Activated naive CD8-positive, alpha-beta T cell treated with anti-CD3 and anti-CD28 coated beads, Interleukin-2, amount 10 ng/mL, durations not matched to agents 7 days and 5 days (primary cell): ENCODE data around the gene NOVA1. TPM values are rescaled to one million over a fixed set of nuclear protein-coding genes. Genes with fewer than 3 reads are reported as not detected.

Experiments
- ATAC-seq: fragments of 150-1000 bp; cut with Tn5 transposase; one replicate; pipeline ENCODE4 v1.10.0; 2021; ENCODE audit warnings: low read depth, moderate library complexity
- POLR2A ChIA-PET: fragments of 350-600 bp; sonication (Branson Sonifier 250); formaldehyde crosslinking; loops from one replicate; lab custom pipeline; 2021; ENCODE audit warnings: antibody characterized with exemption; lab: Charles Lee
- DNase-seq: peaks from one replicate; pipeline ENCODE4 v3.0.0; 2021
- H3K27ac Mint-ChIP-seq: one replicate; pipeline ENCODE4 v1.8.0; 2022; ENCODE audit warnings: mild to moderate bottlenecking, mixed read lengths
- H3K27me3 Mint-ChIP-seq: one replicate; pipeline ENCODE4 v1.8.0; 2022; ENCODE audit warnings: mild to moderate bottlenecking, moderate library complexity, mixed read lengths
- H3K36me3 Mint-ChIP-seq: one replicate; pipeline ENCODE4 v1.8.0; 2021; ENCODE audit warnings: mild to moderate bottlenecking, mixed read lengths
- H3K4me1 Mint-ChIP-seq: one replicate; pipeline ENCODE4 v1.8.0; 2021; ENCODE audit warnings: mixed read lengths
- H3K4me3 Mint-ChIP-seq: one replicate; pipeline ENCODE4 v1.8.0; 2022; ENCODE audit warnings: mild to moderate bottlenecking, moderate library complexity, mixed read lengths
- H3K9me3 Mint-ChIP-seq: one replicate; pipeline ENCODE4 v1.8.0; 2021; ENCODE audit warnings: mixed read lengths
- total RNA-seq, 2 experiments: library from RNA; stranded (reverse); gene quantifications; one replicate each; pipeline ENCODE4 v1.2.3, GENCODE V29; 2021

Gene NOVA1
- total RNA-seq, 2 experiments from 2014 or later: 0.39 to 0.40 TPM

DNA sequence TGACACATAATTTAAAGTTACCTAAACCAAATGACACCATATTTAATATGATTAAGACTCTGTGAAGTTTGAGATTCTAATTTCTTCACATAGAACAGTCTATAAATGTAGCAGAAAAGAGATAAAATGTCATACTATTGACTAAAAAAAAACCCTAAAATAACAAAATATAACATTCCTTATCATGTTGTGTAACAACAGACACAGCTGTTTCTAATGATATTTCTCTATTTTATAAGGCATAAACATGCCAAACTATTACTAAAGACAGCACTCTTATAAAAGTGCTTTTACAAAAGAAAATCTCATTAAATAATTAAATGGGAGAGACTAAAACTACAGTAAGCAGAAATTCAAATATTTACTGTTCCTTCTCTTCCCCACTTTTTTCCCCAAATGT is 49.4 kb downstream of the NOVA1 start:
- H3K4me1 Mint-ChIP-seq: no peaks in the 10 kb centered on the region
- H3K9me3 Mint-ChIP-seq: peaks cover 2% of the 10 kb centered on the region
- no peak overlapping the region for H3K4me3 Mint-ChIP-seq
- ATAC-seq (no peak), DNase-seq (no peak)
- POLR2A ChIA-PET: no interaction called here
- no peak overlapping the region for H3K27ac Mint-ChIP-seq
- no peaks in the 10 kb centered on the region for H3K36me3 Mint-ChIP-seq
- no peaks in the 10 kb centered on the region for H3K27me3 Mint-ChIP-seq

DNA sequence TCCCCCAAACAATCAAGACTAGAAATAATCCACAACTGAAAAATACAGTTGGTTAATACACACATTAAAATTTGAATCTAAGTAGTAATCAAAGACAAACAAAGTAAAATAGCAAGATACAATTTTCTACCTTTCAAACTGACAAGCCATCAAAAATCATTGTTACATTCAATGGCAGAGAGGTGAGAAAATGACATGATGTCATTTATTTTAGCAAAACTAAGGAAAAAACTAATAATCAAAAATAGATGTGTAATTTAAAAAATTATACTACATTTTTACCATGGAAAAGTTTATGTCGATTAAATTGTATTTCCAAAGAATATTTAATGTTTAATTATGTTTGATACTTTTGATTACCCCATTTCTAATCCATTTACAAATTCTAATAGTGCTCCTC is 59.7 kb downstream of the NOVA1 start:
- Mint-ChIP-seq H3K27ac (no peak overlapping the region), H3K4me1 (no peaks in the 10 kb centered on the region), H3K36me3 (no peaks in the 10 kb centered on the region), H3K4me3 (no peak overlapping the region), H3K9me3 (no peaks in the 10 kb centered on the region), H3K27me3 (no peaks in the 10 kb centered on the region)
- ATAC-seq (no peak), DNase-seq (no peak)
- POLR2A ChIA-PET: no interaction called here

DNA sequence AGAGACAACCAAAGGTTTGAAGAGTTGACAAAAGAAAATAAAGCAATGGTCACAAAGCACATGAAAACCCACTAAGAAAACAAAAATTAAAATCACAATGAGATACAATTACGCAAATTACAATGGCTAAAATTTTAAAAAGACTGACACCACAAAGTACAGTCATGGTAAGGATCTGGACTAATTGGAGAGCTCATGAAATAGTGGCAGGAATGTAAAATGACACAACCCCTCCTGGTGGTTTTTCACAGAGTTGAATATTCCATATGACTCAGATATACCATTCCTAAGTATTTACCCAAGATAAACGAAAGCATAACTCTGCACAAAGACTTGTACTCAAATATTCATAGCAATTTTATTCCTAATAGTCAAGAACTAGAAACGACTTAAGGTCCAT is 65.9 kb downstream of the NOVA1 start:
- no peaks in the 10 kb centered on the region for H3K36me3 Mint-ChIP-seq
- no peaks in the 10 kb centered on the region for H3K4me1 Mint-ChIP-seq
- H3K27me3 Mint-ChIP-seq: no peaks in the 10 kb centered on the region
- no peak overlapping the region for H3K27ac Mint-ChIP-seq
- POLR2A ChIA-PET: no interaction called here
- DNase-seq (no peak), ATAC-seq (no peak)
- no peak overlapping the region for H3K4me3 Mint-ChIP-seq
- H3K9me3 Mint-ChIP-seq: no peaks in the 10 kb centered on the region

DNA sequence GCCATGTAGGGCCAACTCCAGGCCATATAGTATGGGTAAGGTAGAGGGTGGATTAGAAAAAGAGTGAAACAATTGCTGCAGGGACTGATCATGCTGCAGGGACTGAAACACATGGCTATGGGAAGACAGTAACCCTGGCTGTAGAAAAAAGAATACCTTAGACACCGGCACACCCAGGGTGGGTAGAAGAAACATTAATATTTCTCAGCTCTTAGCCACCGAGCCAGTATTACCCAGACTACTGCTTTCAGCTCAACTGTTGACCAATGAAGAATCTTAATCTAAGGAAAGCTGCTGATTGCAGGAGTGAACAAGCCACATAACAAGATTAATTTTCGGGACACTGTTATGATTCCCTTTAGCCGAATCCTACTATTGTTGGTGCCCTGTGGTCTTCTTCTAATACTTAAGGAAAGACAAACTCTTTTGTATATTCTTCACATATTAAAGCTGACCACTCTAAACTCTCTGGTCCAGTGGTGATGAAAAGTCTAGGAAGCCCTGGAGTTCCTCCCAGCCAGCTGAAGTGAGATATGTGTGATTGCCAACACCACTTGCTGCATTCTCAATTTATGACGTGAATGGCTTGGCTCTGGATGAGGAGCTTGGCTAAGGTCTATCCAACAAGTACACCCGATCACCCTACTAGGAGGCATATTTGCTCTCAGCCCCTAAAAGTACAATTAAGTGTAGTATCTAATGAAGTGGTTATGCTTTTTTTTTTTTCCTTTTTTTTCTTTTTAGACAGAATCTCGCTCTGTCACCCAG is 69.2 kb downstream of the NOVA1 start:
- Mint-ChIP-seq H3K4me3 (no peak overlapping the region), H3K27ac (no peak overlapping the region), H3K27me3 (no peaks in the 10 kb centered on the region), H3K36me3 (no peaks in the 10 kb centered on the region), H3K4me1 (no peaks in the 10 kb centered on the region), H3K9me3 (peaks cover 1% of the 10 kb centered on the region)
- POLR2A ChIA-PET: no interaction called here
- ATAC-seq (no peak), DNase-seq (no peak)

DNA sequence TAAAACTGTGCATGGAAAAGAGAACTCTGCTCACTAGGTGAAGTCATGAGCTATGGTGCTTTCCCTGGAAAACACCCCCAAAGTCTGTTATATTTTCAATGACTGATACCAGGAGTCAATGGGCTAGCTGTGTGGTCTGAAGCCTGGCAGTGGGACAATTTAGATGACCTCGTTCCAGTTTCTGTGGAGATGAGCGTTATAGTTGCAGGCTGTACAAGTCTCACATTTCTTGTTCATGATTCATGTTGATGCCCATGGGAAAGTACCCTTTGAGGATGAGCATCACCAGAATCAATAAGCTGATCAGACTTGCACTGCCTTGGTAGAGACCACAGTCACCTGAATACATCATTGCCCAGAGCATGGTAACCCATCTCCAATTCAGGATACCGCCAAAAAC is 70.7 kb downstream of the NOVA1 start:
- H3K36me3 Mint-ChIP-seq: no peaks in the 10 kb centered on the region
- DNase-seq: no peak
- H3K27ac Mint-ChIP-seq: no peak overlapping the region
- H3K4me3 Mint-ChIP-seq: no peak overlapping the region
- H3K27me3 Mint-ChIP-seq: no peaks in the 10 kb centered on the region
- no peak for ATAC-seq
- H3K9me3 Mint-ChIP-seq: peaks cover 3% of the 10 kb centered on the region
- POLR2A ChIA-PET: no interaction called here
- H3K4me1 Mint-ChIP-seq: no peaks in the 10 kb centered on the region

DNA sequence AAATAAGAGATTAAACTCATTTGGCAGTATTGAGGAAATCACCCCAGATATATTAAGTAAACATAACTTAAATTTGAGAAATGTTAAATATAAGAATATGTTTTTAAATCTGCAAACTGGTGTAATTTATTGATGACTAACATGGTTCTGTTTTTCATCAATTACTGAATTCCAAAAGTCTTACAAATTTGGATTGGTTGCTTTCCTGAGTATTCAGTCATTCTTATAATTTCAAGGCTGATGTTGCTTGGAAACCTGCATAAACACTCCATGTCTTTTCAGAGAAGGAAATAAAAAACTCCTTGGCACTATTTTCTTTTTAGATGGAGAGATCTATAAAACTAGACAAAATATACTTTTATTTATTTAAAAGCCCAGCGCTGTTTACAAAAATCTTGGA is 71.7 kb downstream of the NOVA1 start:
- Mint-ChIP-seq H3K36me3 (no peaks in the 10 kb centered on the region), H3K9me3 (peaks cover 3% of the 10 kb centered on the region), H3K4me1 (no peaks in the 10 kb centered on the region), H3K27me3 (no peaks in the 10 kb centered on the region), H3K27ac (no peak overlapping the region), H3K4me3 (no peak overlapping the region)
- no peak for DNase-seq
- POLR2A ChIA-PET: no interaction called here
- no peak for ATAC-seq

DNA sequence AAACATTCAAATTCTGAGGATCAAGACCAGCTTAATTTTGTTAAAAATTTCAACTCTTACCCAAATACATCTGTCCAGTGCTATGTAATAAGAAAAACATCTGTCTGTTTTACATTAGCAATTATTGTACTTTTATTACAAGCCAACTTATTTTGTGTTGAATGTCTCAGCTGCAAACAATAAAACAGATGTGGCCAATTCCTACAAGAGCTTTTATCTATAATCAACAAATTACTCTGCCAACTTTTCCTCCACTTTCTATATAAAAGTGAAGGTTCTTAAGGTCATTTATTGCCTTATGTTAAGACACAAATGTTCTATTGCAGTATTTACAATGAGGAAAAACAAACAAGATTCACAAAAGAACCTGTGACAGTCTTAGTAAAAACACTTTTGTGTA is 72.7 kb downstream of the NOVA1 start:
- H3K9me3 Mint-ChIP-seq: peaks cover 3% of the 10 kb centered on the region
- POLR2A ChIA-PET: no interaction called here
- H3K27me3 Mint-ChIP-seq: no peaks in the 10 kb centered on the region
- H3K4me1 Mint-ChIP-seq: no peaks in the 10 kb centered on the region
- no peak overlapping the region for H3K27ac Mint-ChIP-seq
- DNase-seq (no peak), ATAC-seq (no peak)
- no peaks in the 10 kb centered on the region for H3K36me3 Mint-ChIP-seq
- H3K4me3 Mint-ChIP-seq: no peak overlapping the region

DNA sequence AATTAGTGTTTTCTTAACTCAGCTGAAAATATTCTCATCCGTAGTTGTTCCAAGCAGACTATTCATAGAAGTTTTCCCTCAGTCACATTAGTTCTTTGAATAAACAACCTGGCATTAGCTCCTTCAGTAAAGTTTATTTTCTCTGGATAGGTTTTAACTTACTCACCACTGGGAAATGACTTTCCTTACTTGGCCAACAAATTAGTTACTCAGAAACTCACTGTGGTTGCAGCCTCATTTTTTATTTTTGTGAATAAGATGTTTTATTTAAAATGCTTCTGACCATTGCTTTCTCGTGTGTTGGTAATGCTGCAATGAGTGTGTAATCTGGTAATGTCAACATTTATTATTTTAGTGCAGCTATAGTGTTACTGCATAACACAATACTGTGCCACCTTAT is 74.9 kb downstream of the NOVA1 start:
- Mint-ChIP-seq H3K9me3 (peaks cover 3% of the 10 kb centered on the region), H3K27me3 (no peaks in the 10 kb centered on the region), H3K4me3 (no peak overlapping the region), H3K27ac (no peak overlapping the region), H3K36me3 (no peaks in the 10 kb centered on the region), H3K4me1 (no peaks in the 10 kb centered on the region)
- ATAC-seq (no peak), DNase-seq (no peak)
- POLR2A ChIA-PET: no interaction called here

DNA sequence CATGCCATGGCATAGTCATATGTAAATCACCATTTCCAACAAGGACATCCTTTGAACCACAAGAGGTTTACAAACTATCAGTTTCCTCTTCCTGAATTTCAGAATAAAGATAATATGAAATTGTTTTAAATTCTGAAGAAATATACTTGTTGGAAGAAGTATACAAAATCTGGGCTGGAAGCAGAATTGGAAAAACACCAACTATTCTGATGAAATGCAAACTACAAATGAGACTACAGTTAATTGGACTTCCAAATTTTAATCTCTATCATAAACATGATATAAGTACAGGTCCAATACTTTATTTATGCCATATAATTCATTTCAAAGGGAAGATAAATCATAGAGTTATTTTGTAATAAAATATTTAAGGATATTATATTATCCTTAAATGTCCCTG is 80.1 kb downstream of the NOVA1 start:
- POLR2A ChIA-PET: no interaction called here

DNA sequence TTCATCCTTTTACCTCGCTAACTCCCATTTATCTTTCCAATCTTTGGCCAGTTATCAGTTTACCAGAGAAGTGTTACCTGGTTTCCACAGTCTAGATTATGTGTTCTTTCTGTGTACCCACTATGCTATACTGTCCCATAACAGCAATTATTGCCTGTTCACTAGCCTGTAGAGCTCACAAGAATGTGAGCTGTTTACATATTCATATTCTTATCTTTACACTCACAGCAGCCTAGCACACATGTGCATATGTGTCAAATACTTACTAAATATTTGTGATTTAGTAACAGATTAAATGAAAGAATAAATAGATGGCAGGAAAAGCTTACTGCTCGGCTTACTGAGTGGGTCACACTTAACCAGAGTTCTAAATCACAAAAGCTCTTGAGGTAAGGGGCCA is 97.8 kb downstream of the NOVA1 start:
- H3K4me3 Mint-ChIP-seq: no peak overlapping the region
- DNase-seq (no peak), ATAC-seq (no peak)
- H3K4me1 Mint-ChIP-seq: no peaks in the 10 kb centered on the region
- H3K27me3 Mint-ChIP-seq: no peaks in the 10 kb centered on the region
- peaks cover 2% of the 10 kb centered on the region for H3K9me3 Mint-ChIP-seq
- POLR2A ChIA-PET: no interaction called here
- H3K27ac Mint-ChIP-seq: no peak overlapping the region
- H3K36me3 Mint-ChIP-seq: no peaks in the 10 kb centered on the region

More for the DNA sequence above, 80.1 kb downstream of the NOVA1 start:
- H3K27me3 Mint-ChIP-seq: no peaks in the 10 kb centered on the region
- H3K36me3 Mint-ChIP-seq: no peaks in the 10 kb centered on the region
- DNase-seq (no peak), ATAC-seq (no peak)
- no peak overlapping the region for H3K27ac Mint-ChIP-seq
- H3K4me1 Mint-ChIP-seq: no peaks in the 10 kb centered on the region
- H3K4me3 Mint-ChIP-seq: no peak overlapping the region
- peaks cover 2% of the 10 kb centered on the region for H3K9me3 Mint-ChIP-seq

DNA sequence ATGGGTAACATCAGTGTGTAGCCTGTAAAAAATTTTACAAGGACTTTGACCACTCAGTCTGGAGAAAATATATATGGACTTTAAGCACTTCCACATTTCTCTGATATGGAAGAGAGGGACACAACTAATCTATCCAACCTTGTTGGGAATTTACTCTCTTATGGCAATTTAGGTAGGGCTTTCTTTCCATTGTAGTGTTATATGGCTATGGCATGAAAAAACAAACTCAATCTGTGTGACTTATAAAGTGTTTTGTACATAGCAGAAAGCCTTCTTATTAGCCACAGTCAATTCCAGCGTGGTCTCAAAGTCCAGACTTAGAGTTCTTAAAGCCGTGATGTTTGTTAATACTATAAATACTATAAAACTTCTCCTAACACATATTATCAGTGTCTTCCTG is 98.3 kb downstream of the NOVA1 start:
- Mint-ChIP-seq H3K27me3 (no peaks in the 10 kb centered on the region), H3K27ac (no peak overlapping the region), H3K4me3 (no peak overlapping the region), H3K9me3 (peaks cover 2% of the 10 kb centered on the region), H3K36me3 (no peaks in the 10 kb centered on the region), H3K4me1 (no peaks in the 10 kb centered on the region)
- POLR2A ChIA-PET: no interaction called here
- no peak for ATAC-seq
- DNase-seq: no peak

DNA sequence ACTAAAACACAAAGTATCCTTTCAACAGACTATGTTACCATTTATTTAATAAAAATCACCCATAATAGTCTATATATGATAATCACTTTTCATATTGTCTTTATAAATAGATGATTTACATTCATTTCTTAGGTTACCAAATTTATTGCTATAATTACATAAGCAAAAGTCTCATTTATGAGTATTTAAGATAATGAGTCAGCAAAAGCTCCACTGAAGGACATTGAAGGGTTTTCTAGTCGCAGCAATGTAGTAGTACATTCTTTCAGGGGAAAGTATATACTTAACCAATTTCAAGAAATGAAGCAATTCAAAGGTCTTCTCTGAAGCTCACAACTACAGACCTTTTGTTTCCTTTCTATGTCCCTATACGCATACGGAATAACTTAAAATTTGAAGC is 110.9 kb downstream of the NOVA1 start:
- H3K27me3 Mint-ChIP-seq: no peaks in the 10 kb centered on the region

DNA sequence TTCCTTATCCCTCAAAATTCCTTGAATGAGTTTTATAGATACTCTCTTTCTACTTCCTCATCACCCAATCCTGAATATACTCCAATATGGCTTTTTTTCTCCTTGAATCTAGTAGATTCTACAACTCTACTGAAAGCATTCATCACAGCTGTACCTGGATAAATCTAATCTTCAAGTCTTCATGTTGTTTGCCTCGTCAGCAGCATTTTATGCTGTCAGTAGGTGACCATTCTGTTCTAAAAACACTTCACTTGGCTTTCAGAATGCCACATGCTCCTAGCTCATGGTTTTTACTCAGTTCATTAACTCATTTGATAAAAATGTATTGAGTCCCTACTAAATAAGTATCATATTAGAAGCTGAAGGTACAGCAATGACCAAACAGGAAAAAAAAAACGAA is 113.3 kb downstream of the NOVA1 start:
- POLR2A ChIA-PET: no interaction called here
- H3K27ac Mint-ChIP-seq: no peak overlapping the region
- DNase-seq (no peak), ATAC-seq (no peak)
- no peaks in the 10 kb centered on the region for H3K4me1 Mint-ChIP-seq
- no peaks in the 10 kb centered on the region for H3K27me3 Mint-ChIP-seq
- no peak overlapping the region for H3K4me3 Mint-ChIP-seq
- H3K36me3 Mint-ChIP-seq: no peaks in the 10 kb centered on the region
- H3K9me3 Mint-ChIP-seq: peaks cover 5% of the 10 kb centered on the region

More for the DNA sequence above, 110.9 kb downstream of the NOVA1 start:
- POLR2A ChIA-PET: no interaction called here
- Mint-ChIP-seq H3K36me3 (no peaks in the 10 kb centered on the region), H3K4me3 (no peak overlapping the region), H3K9me3 (peaks cover 5% of the 10 kb centered on the region), H3K27ac (no peak overlapping the region), H3K4me1 (no peaks in the 10 kb centered on the region)
- no peak for ATAC-seq
- no peak for DNase-seq

DNA sequence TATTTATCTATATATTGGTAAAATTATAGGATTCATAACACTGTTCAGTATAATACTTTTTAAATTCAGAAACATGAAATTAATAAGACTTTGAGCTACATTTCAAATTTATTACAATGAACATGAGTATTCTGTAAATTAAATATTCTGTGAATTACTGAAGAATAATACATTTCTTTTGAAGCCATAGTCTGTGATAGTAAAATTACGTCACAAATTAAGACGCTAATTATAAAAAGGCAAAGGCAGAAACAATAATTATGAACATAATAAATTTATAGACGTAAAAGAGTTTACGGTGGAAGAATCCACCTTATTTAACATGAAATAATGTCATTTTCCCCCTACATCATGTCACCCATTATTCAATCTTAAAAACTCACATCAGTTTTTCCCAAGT is 118.9 kb downstream of the NOVA1 start:
- Mint-ChIP-seq H3K36me3 (no peaks in the 10 kb centered on the region), H3K4me1 (no peaks in the 10 kb centered on the region), H3K27me3 (no peaks in the 10 kb centered on the region), H3K27ac (no peak overlapping the region), H3K4me3 (no peak overlapping the region), H3K9me3 (no peaks in the 10 kb centered on the region)
- ATAC-seq (no peak), DNase-seq (no peak)
- POLR2A ChIA-PET: no interaction called here
